Aorta (tissue), 5 donors: ENCODE measurements around the gene SSMEM1. TPM values are rescaled to one million over a fixed set of nuclear protein-coding genes. Genes with fewer than 3 reads are reported as not detected.
"Not testable (repeated sequence)": the region's sequence is repeated elsewhere in the genome, so short reads cannot be mapped to it uniquely, and the experiment has no call there.

Source experiments
- ATAC-seq: fragments of 200-7000 bp; cut with Tn5 transposase; one replicate; pipeline ENCODE4 v1.9.1; 2022; ENCODE audit warnings: moderate library complexity; ENCODE audit not compliant: low FRiP score
- DNase-seq, 2 donors: peaks; one replicate each; pipeline ENCODE4 v3.0.0-alpha.2; 2020
- H3K27ac ChIP-seq, 2 donors: one replicate each; pipeline ENCODE4 v1.5.1; 2013; ENCODE audit warnings: low read length in 2 of 2, mild to moderate bottlenecking in 2 of 2, moderate library complexity in 2 of 2, control low read depth in 1 of 2, inconsistent platforms in 1 of 2, low read depth in 1 of 2
- H3K27me3 ChIP-seq, 2 donors: one replicate each; pipeline ENCODE4 v1.6.1; 2013; ENCODE audit warnings: control low read depth in 1 of 2, low read length in 1 of 2, mild to moderate bottlenecking in 1 of 2, moderate library complexity in 1 of 2; ENCODE audit not compliant: insufficient read depth in 2 of 2, control insufficient read depth in 1 of 2
- H3K36me3 ChIP-seq, 2 donors: one replicate each; pipeline ENCODE4 v1.6.1; 2013; ENCODE audit warnings: control low read depth in 1 of 2, low read length in 1 of 2, mild to moderate bottlenecking in 1 of 2; ENCODE audit not compliant: insufficient read depth in 2 of 2, control insufficient read depth in 1 of 2
- H3K4me1 ChIP-seq, 2 donors: one replicate each; pipeline ENCODE4 v1.6.1; 2013; ENCODE audit warnings: low read length in 2 of 2, control low read depth in 1 of 2, mild to moderate bottlenecking in 1 of 2, moderate library complexity in 1 of 2; ENCODE audit not compliant: insufficient read depth in 2 of 2, control insufficient read depth in 1 of 2
- H3K4me3 ChIP-seq, 2 donors: one replicate each; pipeline ENCODE4 v1.5.1; 2013; ENCODE audit warnings: low read length in 2 of 2, control low read depth in 1 of 2, mild to moderate bottlenecking in 1 of 2
- H3K9me3 ChIP-seq: one replicate; pipeline ENCODE4 v1.6.1; 2013; ENCODE audit warnings: mild to moderate bottlenecking, low read length; ENCODE audit not compliant: control insufficient read depth
- WGBS, 2 donors: extraction: QIAGEN DNeasy Blood & Tissue Kit; methylation state at CpG; one replicate each; pipeline ENCODE4 v1.1.7; 2013; 5-methylcytosine and 5-hydroxymethylcytosine counted together
- intact Hi-C, 2 donors: fragments of 100-400 bp; cut with DNase I; formaldehyde crosslinking; loops; one replicate each; pipeline versions ENCODE4 v1.14.2 to v1.15.0; 2022
- polyA plus RNA-seq, 2 donors: library from polyadenylated mRNA; stranded (reverse); fragments of 200-250 nt; gene quantifications; one replicate each; pipeline ENCODE4 v1.2.3, GENCODE V29; 2013
- total RNA-seq, 2 donors: library from RNA; stranded (reverse); fragmentation: NEBNext Ultra II Directional; extraction: Animal tissue kit (Norgen Biotek cat#: 25700); gene quantifications; one replicate each; pipeline ENCODE4 v1.2.1, GENCODE V29; 2021
- donor health status: healthy with polysubstance abuse.
- donor health status: Bipolar disorder and iron deficiency.
- donor health status: DM: no; HTN: no; CAD: no.
- donor health status: DM: no; HTN: no; CAD: no.
- donor health status: DM: yes; HTN: yes; CAD: no.

SSMEM1 gene
- total and polyA plus RNA-seq, 4 donors = not detected

GRCh38 chr7:130218806-130219620, 11.4 kb downstream of the SSMEM1 start:
- DNase-seq = no peak

GRCh38 chr7:130219871-130220270, 12.2 kb downstream of the SSMEM1 start:
- no peaks in the 10 kb centered on the region for H3K9me3 ChIP-seq
- intact Hi-C loops = no loop called here
- no peaks in the 10 kb centered on the region for H3K27me3 ChIP-seq
- 88 to 94% methylated on average over 9 of the region's 9 CpGs for WGBS, 2 donors
- no peaks in the 10 kb centered on the region for H3K4me1 ChIP-seq
- H3K36me3 ChIP-seq = no peaks in the 10 kb centered on the region
- DNase-seq (no peak), ATAC-seq (no peak)
- H3K4me3 ChIP-seq = no peak overlapping the region
- no peak overlapping the region for H3K27ac ChIP-seq

More at GRCh38 chr7:130218806-130219620, 11.4 kb downstream of the SSMEM1 start:
- H3K4me1 ChIP-seq = no peaks in the 10 kb centered on the region
- H3K4me3 ChIP-seq = no peak overlapping the region
- no peak overlapping the region for H3K27ac ChIP-seq
- H3K36me3 ChIP-seq = no peaks in the 10 kb centered on the region
- ATAC-seq = no peak
- H3K9me3 ChIP-seq = no peaks in the 10 kb centered on the region
- 90 to 93% methylated on average over 5 of the region's 5 CpGs for WGBS, 2 donors
- no peaks in the 10 kb centered on the region for H3K27me3 ChIP-seq
- intact Hi-C loops = no loop called here

- Histone ChIP-seq H3K27me3 (no peaks in the 10 kb centered on the region), H3K27ac (no peak overlapping the region), H3K36me3 (no peaks in the 10 kb centered on the region), H3K4me3 (no peak overlapping the region), H3K9me3 (no peaks in the 10 kb centered on the region), H3K4me1 (no peaks in the 10 kb centered on the region)
- ATAC-seq (no peak), DNase-seq (no peak)
- WGBS, 2 donors = 94 to 97% methylated on average over 4 of the region's 4 CpGs
- intact Hi-C loops = no loop called here
These were observed 14.1 kb downstream of the SSMEM1 start for GRCh38 chr7:130221746-130222145.

- Histone ChIP-seq H3K27me3 (no peaks in the 10 kb centered on the region), H3K36me3 (no peaks in the 10 kb centered on the region), H3K9me3 (no peaks in the 10 kb centered on the region), H3K4me3 (no peak overlapping the region), H3K27ac (no peak overlapping the region), H3K4me1 (no peaks in the 10 kb centered on the region)
- DNase-seq (no peak), ATAC-seq (no peak)
- intact Hi-C loops = no loop called here
- WGBS, 2 donors = 48 to 100% methylated on average over 1 of the region's 1 CpG
These were observed 16.0 kb downstream of the SSMEM1 start for GRCh38 chr7:130223646-130224045.

GRCh38 chr7:130224210-130224609, 16.6 kb downstream of the SSMEM1 start:
- ATAC-seq = no peak
- H3K4me1 ChIP-seq = no peaks in the 10 kb centered on the region
- no peaks in the 10 kb centered on the region for H3K36me3 ChIP-seq
- H3K4me3 ChIP-seq = no peak overlapping the region
- DNase-seq = no peak
- H3K9me3 ChIP-seq = no peaks in the 10 kb centered on the region
- intact Hi-C loops = no loop called here
- no peaks in the 10 kb centered on the region for H3K27me3 ChIP-seq
- no peak overlapping the region for H3K27ac ChIP-seq
- 94 to 98% methylated on average over 5 of the region's 5 CpGs for WGBS, 2 donors

- H3K27ac ChIP-seq, DNase-seq, H3K27me3 ChIP-seq, ATAC-seq, H3K4me1 ChIP-seq, H3K9me3 ChIP-seq, H3K36me3 ChIP-seq, H3K4me3 ChIP-seq, intact Hi-C loops: not testable (repeated sequence)
- WGBS, 2 donors = 83 to 84% methylated on average over 3 of the region's 3 CpGs
These were observed 17.3 kb downstream of the SSMEM1 start for GRCh38 chr7:130224923-130225322.

- no peaks in the 10 kb centered on the region for H3K9me3 ChIP-seq
- H3K36me3 ChIP-seq = no peaks in the 10 kb centered on the region
- ATAC-seq (no peak), DNase-seq (no peak)
- intact Hi-C loops = no loop called here
- no peak overlapping the region for H3K4me3 ChIP-seq
- no peak overlapping the region for H3K27ac ChIP-seq
- 98 to 100% methylated on average over 1 of the region's 1 CpG for WGBS, 2 donors
- H3K4me1 ChIP-seq = no peaks in the 10 kb centered on the region
- no peaks in the 10 kb centered on the region for H3K27me3 ChIP-seq
These were observed 18.7 kb downstream of the SSMEM1 start for GRCh38 chr7:130226333-130226732.

GRCh38 chr7:130227883-130228575, 20.4 kb downstream of the SSMEM1 start:
- intact Hi-C loops = no loop called here
- ATAC-seq = no peak
- no peak overlapping the region for H3K27ac ChIP-seq

More at GRCh38 chr7:130227883-130228575, 20.4 kb downstream of the SSMEM1 start:
- no peaks in the 10 kb centered on the region for H3K9me3 ChIP-seq
- DNase-seq = no peak
- H3K27me3 ChIP-seq = no peaks in the 10 kb centered on the region
- H3K4me1 ChIP-seq = no peaks in the 10 kb centered on the region
- no peaks in the 10 kb centered on the region for H3K36me3 ChIP-seq
- 13 to 34% methylated on average over 1 of the region's 1 CpG for WGBS, 2 donors
- H3K4me3 ChIP-seq = no peak overlapping the region
